ENCODE results near the gene ADAMTSL2. TPM values are rescaled to one million over a fixed set of nuclear protein-coding genes. Genes with fewer than 3 reads are reported as not detected.

The ADAMTSL2 gene
- total and polyA plus RNA-seq, 2 experiments from 2014 or later = 1.5 to 2.2 TPM

- no peaks in the 10 kb centered on the region for H3K9me2 ChIP-seq (replicated peaks; ENCODE audit: insufficient read depth)
- no peak overlapping the region for H3K27ac ChIP-seq
- H2AFZ ChIP-seq = no peak overlapping the region
- no peaks in the 10 kb centered on the region for H3K4me1 ChIP-seq (ENCODE audit: insufficient read depth)
- no peak overlapping the region for H3K4me2 ChIP-seq
- H3K79me2 ChIP-seq = no peaks in the 10 kb centered on the region
- no peaks in the 10 kb centered on the region for H3K36me3 ChIP-seq (replicated peaks; ENCODE audit: insufficient read depth, low read depth)
- H3K9me3 ChIP-seq (ENCODE audit: low read depth) = no peaks in the 10 kb centered on the region
- no peak overlapping the region for H3K4me3 ChIP-seq
- H4K20me1 ChIP-seq (ENCODE audit: insufficient read depth, poor library complexity, severe bottlenecking) = no peaks in the 10 kb centered on the region
- no peak for DNase-seq (ENCODE audit: low spot score)
- WGBS (ENCODE audit: low lambda C conversion rate, missing lambda C conversion rate) = 69% methylated on average over 16 of the region's 16 CpGs
- no peak for TF ChIP-seq EZH2 (IDR thresholded peaks at IDR 0.05; ENCODE audit: borderline replicate concordance)
- no peak for TF ChIP-seq CTCF (IDR thresholded peaks at IDR 0.05; ENCODE audit: poor library complexity)
- no peak for TF ChIP-seq EZH2phosphoT487 (IDR thresholded peaks at IDR 0.05; ENCODE audit: low read depth, severe bottlenecking, unreplicated experiment)
- peaks cover 46% of the 10 kb centered on the region for H3K27me3 ChIP-seq
Observed at GRCh38 chr9:133615186-133615585, 80.7 kb downstream of the ADAMTSL2 start.

- H3K4me2 ChIP-seq = no peak overlapping the region
- no peak for DNase-seq (ENCODE audit: low spot score)
Observed at GRCh38 chr9:133615606-133616188, 81.2 kb downstream of the ADAMTSL2 start.

GRCh38 chr9:133616643-133617405 lies 82.3 kb downstream of the ADAMTSL2 start:
- H3K27ac ChIP-seq = no peak overlapping the region
- TF ChIP-seq EZH2phosphoT487 (IDR thresholded peaks at IDR 0.05; ENCODE audit: low read depth, severe bottlenecking, unreplicated experiment) (no peak), EZH2 (IDR thresholded peaks at IDR 0.05; ENCODE audit: borderline replicate concordance) (no peak), CTCF (IDR thresholded peaks at IDR 0.05; ENCODE audit: poor library complexity) (no peak)
- no peaks in the 10 kb centered on the region for H3K79me2 ChIP-seq
- H3K4me3 ChIP-seq = no peak overlapping the region
- H3K9me2 ChIP-seq (replicated peaks; ENCODE audit: insufficient read depth) = no peaks in the 10 kb centered on the region
- WGBS (ENCODE audit: low lambda C conversion rate, missing lambda C conversion rate) = 91% methylated on average over 11 of the region's 13 CpGs
- H3K4me1 ChIP-seq (ENCODE audit: insufficient read depth) = no peaks in the 10 kb centered on the region
- no peak overlapping the region for H2AFZ ChIP-seq
- H3K27me3 ChIP-seq = peaks cover 41% of the 10 kb centered on the region
- no peaks in the 10 kb centered on the region for H4K20me1 ChIP-seq (ENCODE audit: insufficient read depth, poor library complexity, severe bottlenecking)
- H3K9me3 ChIP-seq (ENCODE audit: low read depth) = no peaks in the 10 kb centered on the region
- no peak overlapping the region for H3K4me2 ChIP-seq
- no peaks in the 10 kb centered on the region for H3K36me3 ChIP-seq (replicated peaks; ENCODE audit: insufficient read depth, low read depth)
- no peak for DNase-seq (ENCODE audit: low spot score)

More at GRCh38 chr9:133615606-133616188, 81.2 kb downstream of the ADAMTSL2 start:
- H3K27me3 ChIP-seq = peaks cover 47% of the 10 kb centered on the region
- H4K20me1 ChIP-seq (ENCODE audit: insufficient read depth, poor library complexity, severe bottlenecking) = no peaks in the 10 kb centered on the region
- no peaks in the 10 kb centered on the region for H3K36me3 ChIP-seq (replicated peaks; ENCODE audit: insufficient read depth, low read depth)
- TF ChIP-seq CTCF (IDR thresholded peaks at IDR 0.05; ENCODE audit: poor library complexity) = no peak
- TF ChIP-seq EZH2phosphoT487 (IDR thresholded peaks at IDR 0.05; ENCODE audit: low read depth, severe bottlenecking, unreplicated experiment) = no peak
- TF ChIP-seq EZH2 (IDR thresholded peaks at IDR 0.05; ENCODE audit: borderline replicate concordance) = no peak
- no peak overlapping the region for H2AFZ ChIP-seq
- 90% methylated on average over 13 of the region's 13 CpGs for WGBS (ENCODE audit: low lambda C conversion rate, missing lambda C conversion rate)
- no peaks in the 10 kb centered on the region for H3K9me2 ChIP-seq (replicated peaks; ENCODE audit: insufficient read depth)
- H3K4me1 ChIP-seq (ENCODE audit: insufficient read depth) = no peaks in the 10 kb centered on the region
- no peaks in the 10 kb centered on the region for H3K79me2 ChIP-seq
- H3K9me3 ChIP-seq (ENCODE audit: low read depth) = no peaks in the 10 kb centered on the region
- H3K27ac ChIP-seq = no peak overlapping the region
- H3K4me3 ChIP-seq = no peak overlapping the region

All from hepatocyte (in vitro differentiated cells).